Measurements from ENCODE around the gene PHLDB2. TPM values are rescaled to one million over a fixed set of nuclear protein-coding genes. Genes with fewer than 3 reads are reported as not detected.

Gene PHLDB2
- total RNA-seq, 2 donors from 2014 or later = 25.9 to 26.4 TPM

DNA sequence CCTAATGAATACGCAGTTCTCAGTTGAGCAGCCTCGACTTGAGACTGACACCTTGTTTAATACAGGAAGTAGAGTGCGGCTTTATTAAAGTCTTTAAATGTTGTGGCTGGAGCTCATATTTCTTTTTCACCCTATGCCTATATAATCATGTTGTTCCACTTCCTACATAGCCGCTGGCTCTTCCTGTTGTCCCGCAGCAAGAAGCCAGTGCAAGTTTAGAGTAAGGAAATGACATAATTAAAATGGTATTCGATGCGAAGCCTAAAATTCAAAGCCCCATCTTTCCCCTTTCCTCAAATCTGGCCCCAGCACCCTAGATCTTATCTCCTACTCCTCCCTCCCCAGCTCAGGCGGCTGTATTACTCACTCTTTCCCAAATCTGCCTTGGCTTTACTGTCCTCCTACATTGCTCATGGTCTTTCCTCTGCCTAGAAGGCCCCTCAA is 7.5 kb upstream of the PHLDB2 start:
- Histone ChIP-seq H3K27ac (peak overlapping the region in 1 of 4 donors; percentile 11), H3K4me3 (no peak overlapping the region), H3K27me3 (no peaks in the 10 kb centered on the region), H3K9me3 (no peaks in the 10 kb centered on the region), H3K36me3 (replicated peaks in 1 of 2; ENCODE audit: insufficient read depth in 1 of 2, low read depth in 2 of 2) (no peaks in the 10 kb centered on the region), H3K4me1 (no peaks in the 10 kb centered on the region)
- intact Hi-C loops (cut with DNase I) = loop anchor here (10.0 kb wide), 1 partner anchor 127 kb away; no protein-coding TSS in a partner anchor
- ATAC-seq = no peak
- TF ChIP-seq, protein P1, sequence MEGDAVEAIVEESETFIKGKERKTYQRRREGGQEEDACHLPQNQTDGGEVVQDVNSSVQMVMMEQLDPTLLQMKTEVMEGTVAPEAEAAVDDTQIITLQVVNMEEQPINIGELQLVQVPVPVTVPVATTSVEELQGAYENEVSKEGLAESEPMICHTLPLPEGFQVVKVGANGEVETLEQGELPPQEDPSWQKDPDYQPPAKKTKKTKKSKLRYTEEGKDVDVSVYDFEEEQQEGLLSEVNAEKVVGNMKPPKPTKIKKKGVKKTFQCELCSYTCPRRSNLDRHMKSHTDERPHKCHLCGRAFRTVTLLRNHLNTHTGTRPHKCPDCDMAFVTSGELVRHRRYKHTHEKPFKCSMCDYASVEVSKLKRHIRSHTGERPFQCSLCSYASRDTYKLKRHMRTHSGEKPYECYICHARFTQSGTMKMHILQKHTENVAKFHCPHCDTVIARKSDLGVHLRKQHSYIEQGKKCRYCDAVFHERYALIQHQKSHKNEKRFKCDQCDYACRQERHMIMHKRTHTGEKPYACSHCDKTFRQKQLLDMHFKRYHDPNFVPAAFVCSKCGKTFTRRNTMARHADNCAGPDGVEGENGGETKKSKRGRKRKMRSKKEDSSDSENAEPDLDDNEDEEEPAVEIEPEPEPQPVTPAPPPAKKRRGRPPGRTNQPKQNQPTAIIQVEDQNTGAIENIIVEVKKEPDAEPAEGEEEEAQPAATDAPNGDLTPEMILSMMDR (IDR thresholded peaks at IDR 0.05) = no peak
- TF ChIP-seq POLR2A (IDR thresholded peaks at IDR 0.05) = no peak
- DNase-seq = no peak
- 67 to 71% methylated on average over 8 of the region's 8 CpGs for WGBS, 2 donors

DNA sequence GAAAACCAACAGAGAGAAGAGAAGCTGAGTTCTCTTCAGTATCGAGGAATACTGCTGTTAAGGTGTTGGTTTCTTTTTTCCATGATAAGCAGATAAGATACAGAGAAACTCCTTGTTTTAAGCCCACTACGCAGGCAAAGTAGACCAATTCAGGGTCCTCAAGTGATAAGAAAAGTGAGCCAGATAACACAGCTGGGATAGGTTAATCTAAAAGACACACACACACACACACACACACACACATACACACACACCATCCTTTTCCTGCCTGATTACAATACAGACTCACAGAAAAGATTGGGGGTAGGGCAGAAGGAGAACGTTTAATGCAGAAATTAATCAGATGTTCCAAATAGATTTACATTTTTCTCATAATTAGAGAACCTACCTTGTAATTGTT is 6.5 kb upstream of the PHLDB2 start:
- intact Hi-C loops (cut with DNase I) = loop anchor here (10.0 kb wide), 1 partner anchor 128 kb away; no protein-coding TSS in a partner anchor
- Histone ChIP-seq H3K9me3 (no peaks in the 10 kb centered on the region), H3K4me3 (no peak overlapping the region), H3K36me3 (replicated peaks in 1 of 2; ENCODE audit: insufficient read depth in 1 of 2, low read depth in 2 of 2) (no peaks in the 10 kb centered on the region), H3K27me3 (no peaks in the 10 kb centered on the region), H3K4me1 (no peaks in the 10 kb centered on the region), H3K27ac (no peak overlapping the region)
- ATAC-seq (no peak), DNase-seq (no peak)
- no peak for TF ChIP-seq POLR2A (IDR thresholded peaks at IDR 0.05)
- TF ChIP-seq, protein P1 (IDR thresholded peaks at IDR 0.05) = no peak
- WGBS, 2 donors = 33 to 35% methylated on average over 3 of the region's 3 CpGs

DNA sequence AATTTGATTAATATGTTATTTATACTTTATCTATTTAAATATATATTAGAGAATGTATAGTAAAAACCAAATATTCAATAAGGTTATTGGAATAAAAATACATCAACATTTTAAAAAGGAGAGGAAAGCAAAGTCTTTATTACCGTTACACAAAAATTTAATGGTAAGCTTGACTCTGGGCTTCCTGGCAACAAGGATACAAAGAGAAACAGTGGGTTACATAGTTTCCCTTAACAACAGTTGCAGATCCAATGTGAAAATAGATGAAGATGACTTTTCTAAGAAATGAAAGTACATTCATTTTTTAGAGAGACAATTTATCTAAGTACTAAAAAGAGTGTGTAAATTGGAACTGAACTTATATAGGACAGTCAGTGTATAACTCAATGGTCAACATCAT is 6.0 kb upstream of the PHLDB2 start:
- H3K4me1 ChIP-seq = no peaks in the 10 kb centered on the region
- no peaks in the 10 kb centered on the region for H3K36me3 ChIP-seq (replicated peaks in 1 of 2; ENCODE audit: insufficient read depth in 1 of 2, low read depth in 2 of 2)
- H3K9me3 ChIP-seq = no peaks in the 10 kb centered on the region
- TF ChIP-seq, protein P1 (IDR thresholded peaks at IDR 0.05) = no peak
- TF ChIP-seq POLR2A (IDR thresholded peaks at IDR 0.05) = no peak
- 82 to 84% methylated on average over 1 of the region's 1 CpG for WGBS, 2 donors
- H3K27me3 ChIP-seq = no peaks in the 10 kb centered on the region
- intact Hi-C loops (cut with DNase I) = loop anchor here (10.0 kb wide), 1 partner anchor 128 kb away; no protein-coding TSS in a partner anchor
- ATAC-seq (no peak), DNase-seq (no peak)
- no peak overlapping the region for H3K4me3 ChIP-seq
- H3K27ac ChIP-seq = no peak overlapping the region

DNA sequence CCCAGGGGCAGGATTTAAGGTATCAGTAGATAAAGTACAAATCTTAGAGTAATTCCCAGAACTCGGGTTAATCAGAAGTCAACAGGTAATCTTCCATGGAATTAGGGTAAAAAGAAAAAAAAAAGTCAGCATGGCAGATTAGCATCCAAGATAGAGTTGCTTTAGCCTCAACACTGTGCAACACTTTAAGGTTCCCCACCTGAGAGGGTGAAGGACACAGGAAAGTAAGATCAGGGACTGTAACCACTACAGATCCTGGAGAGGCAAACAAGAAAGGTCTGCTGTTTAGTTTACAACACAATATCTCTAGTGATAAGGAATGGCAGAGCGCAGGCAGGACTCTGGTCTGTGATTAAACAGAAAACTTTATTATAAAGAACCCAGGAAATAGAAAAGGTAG is 4.1 kb upstream of the PHLDB2 start:
- H3K4me3 ChIP-seq = no peak overlapping the region
- no peaks in the 10 kb centered on the region for H3K36me3 ChIP-seq (replicated peaks in 1 of 2; ENCODE audit: insufficient read depth in 1 of 2, low read depth in 2 of 2)
- H3K9me3 ChIP-seq = no peaks in the 10 kb centered on the region
- TF ChIP-seq POLR2A (IDR thresholded peaks at IDR 0.05) = no peak
- TF ChIP-seq, protein P1 (IDR thresholded peaks at IDR 0.05) = no peak
- WGBS, 2 donors = 22 to 40% methylated on average over 2 of the region's 2 CpGs
- no peak overlapping the region for H3K27ac ChIP-seq
- H3K4me1 ChIP-seq = peaks cover 9% of the 10 kb centered on the region
- intact Hi-C loops (cut with DNase I) = loop anchor here (10.0 kb wide), 1 partner anchor 130 kb away; no protein-coding TSS in a partner anchor
- H3K27me3 ChIP-seq = no peaks in the 10 kb centered on the region
- ATAC-seq (no peak), DNase-seq (no peak)

DNA sequence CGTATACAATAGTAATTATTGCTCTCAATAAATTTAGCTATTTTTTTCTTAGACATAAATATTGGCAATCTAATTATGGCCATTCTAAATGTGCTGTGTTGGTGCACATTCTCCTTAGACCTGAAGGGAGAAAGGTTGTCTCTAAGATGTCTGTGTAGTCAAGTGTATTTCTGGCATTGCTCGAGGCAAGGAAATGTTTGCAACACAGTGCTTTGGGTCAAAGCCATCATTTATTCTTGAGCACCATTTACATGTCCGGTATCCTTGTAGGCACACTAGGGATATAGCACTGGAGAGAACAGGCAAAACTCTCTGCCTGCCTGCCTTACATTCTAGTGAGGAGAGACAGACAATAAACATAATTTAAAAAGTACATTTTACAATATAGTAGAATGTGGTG is 2.6 kb upstream of the PHLDB2 start:
- ATAC-seq (no peak), DNase-seq (no peak)
- Histone ChIP-seq H3K27me3 (no peaks in the 10 kb centered on the region), H3K9me3 (no peaks in the 10 kb centered on the region), H3K36me3 (replicated peaks in 1 of 2; ENCODE audit: insufficient read depth in 1 of 2, low read depth in 2 of 2) (no peaks in the 10 kb centered on the region), H3K4me1 (peaks cover 19% of the 10 kb centered on the region), H3K27ac (no peak overlapping the region), H3K4me3 (no peak overlapping the region)
- intact Hi-C loops (cut with DNase I) = loop anchor here (10.0 kb wide), 1 partner anchor 132 kb away; no protein-coding TSS in a partner anchor
- 89 to 90% methylated on average over 3 of the region's 3 CpGs for WGBS, 2 donors
- TF ChIP-seq POLR2A (IDR thresholded peaks at IDR 0.05) = no peak
- TF ChIP-seq, protein P1 (IDR thresholded peaks at IDR 0.05) = no peak

All from body of pancreas (tissue), 4 donors.